Neuronal stem cell (in vitro differentiated cells): ENCODE measurements around the gene TRIM14. TPM values are rescaled to one million over a fixed set of nuclear protein-coding genes. Genes with fewer than 3 reads are reported as not detected.
A peak's percentile ranks its signal among the peaks of the same experiment; 100 is the strongest.

ENCODE experiments used
- DNase-seq: peaks from one replicate; pipeline ENCODE4 v3.0.0-alpha.2; 2013; ENCODE audit warnings: low spot score
- H2AFZ ChIP-seq: one replicate; pipeline ENCODE4 v1.6.1; 2013; ENCODE audit warnings: mild to moderate bottlenecking, low read length, inconsistent platforms
- H2AK5ac ChIP-seq: 2 replicates; pipeline ENCODE4 v1.6.1; 2013; ENCODE audit warnings: low read depth, mild to moderate bottlenecking, inconsistent platforms, low read length, moderate library complexity, mixed read lengths
- H2BK120ac ChIP-seq: 2 replicates; pipeline ENCODE4 v1.6.1; 2013; ENCODE audit warnings: low read depth, mild to moderate bottlenecking, inconsistent platforms, low read length, moderate library complexity, mixed read lengths
- H2BK12ac ChIP-seq: one replicate; pipeline ENCODE4 v1.6.1; 2013; ENCODE audit warnings: low read length, inconsistent platforms
- H2BK15ac ChIP-seq: 2 replicates; pipeline ENCODE4 v1.6.1; 2013; ENCODE audit warnings: mild to moderate bottlenecking, low read length, inconsistent platforms, mixed read lengths
- H2BK5ac ChIP-seq: one replicate; pipeline ENCODE4 v1.6.1; 2013; ENCODE audit warnings: inconsistent platforms, mild to moderate bottlenecking, low read length, moderate library complexity
- H3K14ac ChIP-seq: one replicate; pipeline ENCODE4 v1.6.1; 2013; ENCODE audit warnings: low read length, inconsistent platforms
- H3K18ac ChIP-seq: 2 replicates; pipeline ENCODE4 v1.6.1; 2013; ENCODE audit warnings: low read length, inconsistent platforms
- H3K23ac ChIP-seq: 2 replicates; pipeline ENCODE4 v1.6.1; 2013; ENCODE audit warnings: low read depth, mild to moderate bottlenecking, mixed read lengths, low read length, inconsistent platforms; ENCODE audit not compliant: poor library complexity
- H3K27ac ChIP-seq: replicated peaks from 3 replicates; pipeline ENCODE4 v1.5.1; 2013; ENCODE audit warnings: low read length, inconsistent platforms
- H3K27me3 ChIP-seq, 3 experiments: 2 replicates each; pipeline ENCODE4 v1.6.1; 2013; ENCODE audit warnings: low read length in 3 of 3, mild to moderate bottlenecking in 2 of 3, inconsistent platforms in 1 of 3, low read depth in 1 of 3, mixed read lengths in 1 of 3, moderate library complexity in 1 of 3; ENCODE audit not compliant: control insufficient read depth in 3 of 3, insufficient read depth in 3 of 3
- H3K36me3 ChIP-seq, 2 donors: replicated peaks in 1 of 2; 2 replicates each; pipeline ENCODE4 v1.6.1; 2013; ENCODE audit warnings: low read length in 2 of 2; ENCODE audit not compliant: control insufficient read depth in 2 of 2, insufficient read depth in 2 of 2
- H3K4ac ChIP-seq: 2 replicates; pipeline ENCODE4 v1.6.1; 2013; ENCODE audit warnings: inconsistent platforms, mild to moderate bottlenecking, low read length, moderate library complexity
- H3K4me1 ChIP-seq, 2 donors: 1 replicate in 1 of 2; 2 replicates in 1 of 2; pipeline ENCODE4 v1.6.1; 2013; ENCODE audit warnings: low read length in 2 of 2, low read depth in 1 of 2; ENCODE audit not compliant: control insufficient read depth in 2 of 2, insufficient read depth in 1 of 2
- H3K4me2 ChIP-seq: one replicate; pipeline ENCODE4 v1.6.1; 2013; ENCODE audit warnings: mild to moderate bottlenecking, low read length, inconsistent platforms; ENCODE audit not compliant: insufficient read depth, poor library complexity, severe bottlenecking
- H3K4me3 ChIP-seq, 2 donors: 2 replicates each; pipeline ENCODE4 v1.5.1; 2013; ENCODE audit warnings: low read length in 2 of 2, mild to moderate bottlenecking in 2 of 2, inconsistent platforms in 1 of 2, moderate library complexity in 1 of 2
- H3K79me1 ChIP-seq: one replicate; pipeline ENCODE4 v1.6.1; 2013; ENCODE audit warnings: low read depth, mild to moderate bottlenecking, inconsistent platforms, low read length, moderate library complexity
- H3K9ac ChIP-seq: one replicate; pipeline ENCODE4 v1.6.1; 2013; ENCODE audit warnings: mild to moderate bottlenecking, low read depth, low read length, inconsistent platforms; ENCODE audit not compliant: poor library complexity
- H3K9me3 ChIP-seq, 2 donors: replicated peaks in 1 of 2; 2 replicates each; pipeline versions ENCODE3 to v1.6.1; 2013; ENCODE audit warnings: low read length in 2 of 2, mild to moderate bottlenecking in 2 of 2, inconsistent platforms in 1 of 2, low read depth in 1 of 2, mixed read lengths in 1 of 2, moderate library complexity in 1 of 2; ENCODE audit not compliant: control insufficient read depth in 2 of 2, insufficient read depth in 1 of 2
- H4K8ac ChIP-seq: one replicate; pipeline ENCODE4 v1.6.1; 2013; ENCODE audit warnings: low read depth, mild to moderate bottlenecking, inconsistent platforms, low read length, moderate library complexity
- H4K91ac ChIP-seq: one replicate; pipeline ENCODE4 v1.6.1; 2013; ENCODE audit warnings: low read length, low read depth, mild to moderate bottlenecking, inconsistent platforms; ENCODE audit not compliant: poor library complexity
- WGBS, 2 donors: extraction: QIAGEN DNeasy Blood & Tissue Kit; methylation state at CpG; one replicate each; pipeline ENCODE4 v1.1.7; 2013; ENCODE audit warnings: missing lambda C conversion rate in 2 of 2, mixed read lengths in 1 of 2; ENCODE audit not compliant: insufficient read length in 2 of 2, insufficient replicate concordance in 1 of 2; ENCODE audit errors: extremely low coverage in 2 of 2; 5-methylcytosine and 5-hydroxymethylcytosine counted together
- polyA plus RNA-seq, 2 experiments: library from polyadenylated mRNA; stranded (reverse); fragments of 200-250 nt; gene quantifications; one replicate each; pipeline ENCODE4 v1.2.3, GENCODE V29; 2013

The TRIM14 gene
- polyA plus RNA-seq (2013, experiment 1 of 2) = 1.7 TPM
- 1.9 TPM for polyA plus RNA-seq (2013, experiment 2 of 2)

GRCh38 chr9:98118640-98119601 is at the start of gene TRIM14:
TSS of gene TRIM14 (minus strand) at chr9:98119222. CDS start at chr9:98119188, 34 bp downstream.
- no peaks in the 10 kb centered on the region for H3K36me3 ChIP-seq
- peaks cover 0 to 2% of the 10 kb centered on the region in 2 donors for H3K9me3 ChIP-seq
- H2AK5ac ChIP-seq = no peak within 1 kb of the TSS
- H4K8ac ChIP-seq = no peak within 1 kb of the TSS
- H3K23ac ChIP-seq = peak within 1 kb of the TSS; percentile 69
- no peak within 1 kb of the TSS for H3K4ac ChIP-seq
- H3K79me1 ChIP-seq = no peaks in the 10 kb centered on the region
- H3K4me2 ChIP-seq = peak within 1 kb of the TSS; percentile 90
- no peak within 1 kb of the TSS for H3K27ac ChIP-seq
- peak within 1 kb of the TSS; percentile 80 for H3K9ac ChIP-seq
- H3K4me1 ChIP-seq = peaks cover 0 to 3% of the 10 kb centered on the region in 2 donors
- no peak within 1 kb of the TSS for H4K91ac ChIP-seq
- peaks cover 0 to 45% (median 8%) of the 10 kb centered on the region in 3 experiments for H3K27me3 ChIP-seq
- no peak within 1 kb of the TSS for H3K14ac ChIP-seq
- H2AFZ ChIP-seq = peak within 1 kb of the TSS; percentile 85
- peak within 1 kb of the TSS; percentile 37 for H2BK120ac ChIP-seq
- H3K4me3 ChIP-seq = peak within 1 kb of the TSS; percentile 24 to 79
- peak within 1 kb of the TSS; percentile 65 for H2BK12ac ChIP-seq
- WGBS, 2 donors = no CpG with 5 or more reads among the region's 71 CpGs
- peak; percentile 32 for DNase-seq
- H2BK5ac ChIP-seq = no peak within 1 kb of the TSS
- no peak within 1 kb of the TSS for H2BK15ac ChIP-seq
- H3K18ac ChIP-seq = peak within 1 kb of the TSS; percentile 95

- WGBS, 2 donors = no CpG with 5 or more reads among the region's 3 CpGs
- Histone ChIP-seq H3K9me3 (no peaks in the 10 kb centered on the region), H3K18ac (no peak overlapping the region), H3K9ac (no peak overlapping the region), H2AK5ac (no peak overlapping the region), H4K8ac (no peak overlapping the region), H3K14ac (no peak overlapping the region), H2BK5ac (no peak overlapping the region), H3K27ac (no peak overlapping the region), H3K4ac (no peak overlapping the region), H3K4me1 (peaks cover 2 to 20% of the 10 kb centered on the region in 2 donors), H2BK120ac (no peak overlapping the region), H3K27me3 (peaks cover 0 to 46% (median 0%) of the 10 kb centered on the region in 3 experiments), H2BK12ac (no peak overlapping the region), H3K36me3 (no peaks in the 10 kb centered on the region), H4K91ac (no peak overlapping the region), H3K4me3 (no peak overlapping the region), H2AFZ (peak overlapping the region; percentile 72), H3K79me1 (no peaks in the 10 kb centered on the region), H3K23ac (no peak overlapping the region), H3K4me2 (no peak overlapping the region), H2BK15ac (no peak overlapping the region)
- no peak for DNase-seq
Measured at GRCh38 chr9:98168153-98168780, 49.2 kb upstream of the TRIM14 start.

GRCh38 chr9:98164912-98165311 is 45.9 kb upstream of the TRIM14 start:
- Histone ChIP-seq H3K9me3 (no peaks in the 10 kb centered on the region), H3K36me3 (no peaks in the 10 kb centered on the region), H3K79me1 (no peaks in the 10 kb centered on the region), H2BK5ac (no peak overlapping the region), H3K27me3 (peaks cover 0 to 49% (median 0%) of the 10 kb centered on the region in 3 experiments), H3K4me3 (no peak overlapping the region), H3K18ac (no peak overlapping the region), H3K14ac (no peak overlapping the region), H3K27ac (no peak overlapping the region), H2BK12ac (no peak overlapping the region), H2BK120ac (no peak overlapping the region), H3K4ac (no peak overlapping the region), H3K4me2 (no peak overlapping the region), H2AK5ac (no peak overlapping the region), H4K8ac (no peak overlapping the region), H3K23ac (no peak overlapping the region), H2AFZ (no peak overlapping the region), H3K4me1 (peaks cover 0 to 15% of the 10 kb centered on the region in 2 donors), H4K91ac (no peak overlapping the region), H2BK15ac (no peak overlapping the region), H3K9ac (no peak overlapping the region)
- no CpG with 5 or more reads among the region's 7 CpGs for whole genome bisulfite sequencing, 2 donors
- DNase-seq = no peak

GRCh38 chr9:98162613-98163012 is 43.6 kb upstream of the TRIM14 start:
- H3K4me1 ChIP-seq = peaks cover 0 to 7% of the 10 kb centered on the region in 2 donors
- WGBS, 2 donors = no CpG with 5 or more reads among the region's 12 CpGs
- no peak overlapping the region for H4K8ac ChIP-seq
- no peak overlapping the region for H2AFZ ChIP-seq
- no peak for DNase-seq
- no peak overlapping the region for H2AK5ac ChIP-seq
- H3K14ac ChIP-seq = no peak overlapping the region
- no peak overlapping the region for H3K4me2 ChIP-seq
- H3K36me3 ChIP-seq = no peaks in the 10 kb centered on the region
- H4K91ac ChIP-seq = no peak overlapping the region
- H3K23ac ChIP-seq = no peak overlapping the region
- peak overlapping the region in 1 of 2 donors; percentile 34 for H3K4me3 ChIP-seq
- H3K9me3 ChIP-seq = no peaks in the 10 kb centered on the region
- peaks cover 0 to 32% (median 0%) of the 10 kb centered on the region in 3 experiments for H3K27me3 ChIP-seq
- H3K4ac ChIP-seq = no peak overlapping the region
- no peaks in the 10 kb centered on the region for H3K79me1 ChIP-seq
- no peak overlapping the region for H3K18ac ChIP-seq
- H3K9ac ChIP-seq = no peak overlapping the region
- H2BK12ac ChIP-seq = no peak overlapping the region
- H2BK15ac ChIP-seq = no peak overlapping the region
- H2BK5ac ChIP-seq = no peak overlapping the region
- no peak overlapping the region for H2BK120ac ChIP-seq
- H3K27ac ChIP-seq = no peak overlapping the region
